Uterus (tissue), 2 donors: ENCODE data around the gene FUT3.

Experiments
- POLR2A ChIP-seq, 2 donors: fragments of 450-650 bp; IDR thresholded peaks; one replicate each; pipeline ENCODE4 v1.6.1; 2016; ENCODE audit warnings: antibody characterized with exemption in 2 of 2, mild to moderate bottlenecking in 1 of 2, moderate library complexity in 1 of 2
- TF ChIP-seq, protein P1 (sequence below), 4 experiments: fragments of 200-600 bp in 2 of 4; fragments of 450-650 bp in 2 of 4; sonication (generic) in 2 of 4; IDR thresholded peaks; one replicate each; pipeline ENCODE4 v1.5.1; 2016 to 2019; ENCODE audit warnings: antibody characterized with exemption in 4 of 4, mild to moderate bottlenecking in 2 of 4, moderate library complexity in 1 of 4

DNA sequence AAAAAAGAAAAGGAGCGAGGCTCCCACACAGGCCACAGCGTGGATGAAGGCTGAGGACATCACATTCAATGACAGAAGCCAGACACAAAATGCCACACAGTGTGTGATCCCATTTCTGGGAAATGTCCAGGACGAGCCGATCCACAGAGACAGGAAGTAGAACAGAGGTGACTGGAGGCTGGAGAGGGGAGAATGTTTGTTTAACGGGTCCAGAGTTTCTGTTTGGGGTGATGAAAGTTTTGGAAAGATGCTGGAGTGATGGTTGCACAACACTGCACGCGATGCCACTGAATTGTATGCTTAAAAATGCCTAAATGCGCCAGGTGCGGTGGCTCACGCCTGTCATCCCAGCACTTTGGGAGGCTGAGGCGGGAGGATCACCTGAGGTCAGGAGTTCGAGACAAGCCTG lies 19.7 kb upstream of the FUT3 start:
- no peak for TF ChIP-seq POLR2A (IDR thresholded peaks at IDR 0.05)
- TF ChIP-seq, protein P1, sequence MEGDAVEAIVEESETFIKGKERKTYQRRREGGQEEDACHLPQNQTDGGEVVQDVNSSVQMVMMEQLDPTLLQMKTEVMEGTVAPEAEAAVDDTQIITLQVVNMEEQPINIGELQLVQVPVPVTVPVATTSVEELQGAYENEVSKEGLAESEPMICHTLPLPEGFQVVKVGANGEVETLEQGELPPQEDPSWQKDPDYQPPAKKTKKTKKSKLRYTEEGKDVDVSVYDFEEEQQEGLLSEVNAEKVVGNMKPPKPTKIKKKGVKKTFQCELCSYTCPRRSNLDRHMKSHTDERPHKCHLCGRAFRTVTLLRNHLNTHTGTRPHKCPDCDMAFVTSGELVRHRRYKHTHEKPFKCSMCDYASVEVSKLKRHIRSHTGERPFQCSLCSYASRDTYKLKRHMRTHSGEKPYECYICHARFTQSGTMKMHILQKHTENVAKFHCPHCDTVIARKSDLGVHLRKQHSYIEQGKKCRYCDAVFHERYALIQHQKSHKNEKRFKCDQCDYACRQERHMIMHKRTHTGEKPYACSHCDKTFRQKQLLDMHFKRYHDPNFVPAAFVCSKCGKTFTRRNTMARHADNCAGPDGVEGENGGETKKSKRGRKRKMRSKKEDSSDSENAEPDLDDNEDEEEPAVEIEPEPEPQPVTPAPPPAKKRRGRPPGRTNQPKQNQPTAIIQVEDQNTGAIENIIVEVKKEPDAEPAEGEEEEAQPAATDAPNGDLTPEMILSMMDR (IDR thresholded peaks at IDR 0.05), result no peak
